Keratinocyte (primary cell): Measurements from ENCODE around the gene CSTB.

ENCODE experiments used
- CTCF ChIP-seq, 3 experiments: IDR thresholded peaks in 1 of 3; conservative IDR thresholded peaks in 1 of 3; optimal IDR thresholded peaks in 1 of 3; 2 replicates in 2 of 3; 3 replicates in 1 of 3; pipeline versions ENCODE3 to v1.5.1; 2011; ENCODE audit warnings: low read length in 3 of 3, mild to moderate bottlenecking in 3 of 3, moderate library complexity in 2 of 3, control low read depth in 1 of 3, inconsistent platforms in 1 of 3; ENCODE audit not compliant: insufficient read depth in 2 of 3; ENCODE audit errors: extremely low read depth in 1 of 3
- EZH2 ChIP-seq: IDR thresholded peaks from one replicate; pipeline ENCODE4 v1.6.1; 2012; ENCODE audit warnings: inconsistent platforms, mild to moderate bottlenecking, low read length, moderate library complexity

- TF ChIP-seq CTCF (optimal IDR thresholded peaks at IDR 0.05 in 1 of 3, IDR thresholded peaks at IDR 0.05 in 1 of 3, conservative IDR thresholded peaks at IDR 0.05 in 1 of 3; ENCODE audit: extremely low read depth in 1 of 3, insufficient read depth in 2 of 3, low read length in 3 of 3) (no peak), EZH2 (no peak)
These were observed 26.7 kb upstream of the CSTB start for GRCh38 chr21:43802713-43803313.
